ENCODE results near the gene EDIL3.

GRCh38 chr5:83987513-83988292 lies 397.0 kb downstream of the EDIL3 start:
- no peak for TF ChIP-seq CTCF (conservative IDR thresholded peaks at IDR 0.05 in 1 of 2, IDR thresholded peaks at IDR 0.05 in 1 of 2; ENCODE audit: extremely low read depth in 1 of 2, insufficient read depth in 1 of 2, low read depth in 1 of 2, low read length in 2 of 2)
- TF ChIP-seq EZH2 (IDR thresholded peaks at IDR 0.05; ENCODE audit: borderline replicate concordance, low read length) = no peak
